Cardiac fibroblast (primary cell): ENCODE data around the gene CTNNA1.
"Not testable (repeated sequence)": the region's sequence is repeated elsewhere in the genome, so short reads cannot be mapped to it uniquely, and the experiment has no call there.

ENCODE experiments used
- DNase-seq, 2 donors: peaks; one replicate each; pipeline versions ENCODE4 v3.0.0 to v3.0.0-alpha.2; 2010; ENCODE audit warnings: low read depth in 2 of 2
- H3K4me3 ChIP-seq, 2 donors: replicated peaks in 1 of 2; 1 replicate in 1 of 2; 2 replicates in 1 of 2; pipeline ENCODE4 v1.5.1; 2011; ENCODE audit warnings: low read depth in 2 of 2, low read length in 2 of 2, mild to moderate bottlenecking in 2 of 2, moderate library complexity in 1 of 2
- TF ChIP-seq, protein P1 (sequence below): IDR thresholded peaks from one replicate; pipeline ENCODE4 v1.5.1; 2011; ENCODE audit warnings: low read depth, mild to moderate bottlenecking, low read length, inconsistent platforms

CTNNA1 gene

DNA sequence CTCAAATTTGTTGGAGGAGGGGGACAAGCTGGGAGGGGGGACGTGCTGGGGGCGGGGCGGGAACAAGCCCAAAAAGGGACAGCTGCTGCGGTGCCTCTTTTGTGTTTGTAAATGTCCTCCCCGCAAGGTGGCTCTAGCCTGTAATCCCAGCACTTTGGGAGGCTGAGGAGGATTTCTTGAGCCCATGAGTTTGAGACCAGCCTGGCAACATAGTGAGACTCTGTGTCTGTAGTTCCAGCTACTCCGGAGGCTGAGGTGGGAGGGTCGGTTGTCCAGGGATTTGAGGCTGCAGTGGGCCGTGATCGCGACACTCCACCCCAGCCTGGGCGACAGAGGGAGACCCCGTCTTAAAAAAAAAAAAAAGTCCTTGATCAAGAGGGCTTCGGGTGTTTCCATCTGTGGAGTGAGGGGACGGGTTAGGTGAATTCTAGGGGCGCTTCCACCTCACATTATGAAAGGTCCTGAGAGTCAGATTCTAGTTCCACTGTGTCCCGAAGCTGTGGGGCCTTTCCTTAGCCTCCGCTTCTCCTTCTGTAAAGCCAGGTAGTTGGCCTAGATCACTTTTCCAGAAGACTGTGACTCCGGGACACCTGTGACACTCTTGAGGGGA, 779 bp upstream of the CTNNA1 start:
- H3K4me3 ChIP-seq = peak overlapping the region; percentile 86 to 90
- TF ChIP-seq, protein P1, sequence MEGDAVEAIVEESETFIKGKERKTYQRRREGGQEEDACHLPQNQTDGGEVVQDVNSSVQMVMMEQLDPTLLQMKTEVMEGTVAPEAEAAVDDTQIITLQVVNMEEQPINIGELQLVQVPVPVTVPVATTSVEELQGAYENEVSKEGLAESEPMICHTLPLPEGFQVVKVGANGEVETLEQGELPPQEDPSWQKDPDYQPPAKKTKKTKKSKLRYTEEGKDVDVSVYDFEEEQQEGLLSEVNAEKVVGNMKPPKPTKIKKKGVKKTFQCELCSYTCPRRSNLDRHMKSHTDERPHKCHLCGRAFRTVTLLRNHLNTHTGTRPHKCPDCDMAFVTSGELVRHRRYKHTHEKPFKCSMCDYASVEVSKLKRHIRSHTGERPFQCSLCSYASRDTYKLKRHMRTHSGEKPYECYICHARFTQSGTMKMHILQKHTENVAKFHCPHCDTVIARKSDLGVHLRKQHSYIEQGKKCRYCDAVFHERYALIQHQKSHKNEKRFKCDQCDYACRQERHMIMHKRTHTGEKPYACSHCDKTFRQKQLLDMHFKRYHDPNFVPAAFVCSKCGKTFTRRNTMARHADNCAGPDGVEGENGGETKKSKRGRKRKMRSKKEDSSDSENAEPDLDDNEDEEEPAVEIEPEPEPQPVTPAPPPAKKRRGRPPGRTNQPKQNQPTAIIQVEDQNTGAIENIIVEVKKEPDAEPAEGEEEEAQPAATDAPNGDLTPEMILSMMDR = no peak
- DNase-seq = peak in 1 of 2 donors; percentile 47

GRCh38 chr5:138753794-138754698, 821 bp downstream of the CTNNA1 start:
- peak; percentile 95 to 96 for DNase-seq
- TF ChIP-seq, protein P1 = no peak
- H3K4me3 ChIP-seq = peak overlapping the region; percentile 86 to 90

GRCh38 chr5:138754699-138755057, 1.5 kb downstream of the CTNNA1 start:
- DNase-seq = peak in 1 of 2 donors; percentile 46
- H3K4me3 ChIP-seq = peak overlapping the region; percentile 86 to 90

DNA sequence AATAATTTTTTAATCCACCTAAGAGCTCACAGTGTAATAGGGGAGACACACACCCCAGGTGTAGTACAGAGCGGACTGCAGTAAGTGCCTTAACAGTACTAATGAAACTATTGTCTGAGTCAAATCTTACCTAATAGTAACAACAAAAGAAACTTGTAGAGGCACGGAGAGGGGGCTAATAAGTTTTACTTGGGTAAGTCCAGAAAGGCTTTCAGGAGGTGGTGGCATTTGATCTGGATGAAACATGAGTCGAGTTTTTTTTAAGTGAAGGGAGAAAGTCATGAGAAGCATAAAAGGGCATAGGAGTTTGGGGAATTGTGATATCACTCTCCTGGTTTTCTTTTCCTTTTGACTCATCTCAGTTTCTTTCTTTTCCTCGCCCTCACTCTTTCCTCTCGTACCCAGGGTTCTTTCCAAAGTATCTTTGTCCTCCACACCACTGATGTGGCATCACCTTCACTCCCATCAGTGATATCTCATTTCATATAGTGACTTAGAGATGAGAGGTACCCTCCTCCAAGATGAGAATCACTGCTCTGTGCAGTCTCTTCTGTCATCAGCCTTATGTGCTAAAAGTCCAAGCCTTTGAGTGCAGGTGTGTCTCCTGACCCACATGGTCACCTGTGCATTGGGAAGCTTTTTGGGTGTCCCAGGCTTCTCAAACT, 2.0 kb downstream of the CTNNA1 start:
- TF ChIP-seq, protein P1 = no peak
- no peak for DNase-seq
- H3K4me3 ChIP-seq = peak overlapping the region in 1 of 2 donors; percentile 86

More at GRCh38 chr5:138754699-138755057, 1.5 kb downstream of the CTNNA1 start:
- TF ChIP-seq, protein P1 = no peak

GRCh38 chr5:138757061-138757776, 4.0 kb downstream of the CTNNA1 start:
- no peak for DNase-seq
- H3K4me3 ChIP-seq = no peak overlapping the region
- TF ChIP-seq, protein P1 = no peak

GRCh38 chr5:138760448-138761110, 7.4 kb downstream of the CTNNA1 start:
- no peak overlapping the region for H3K4me3 ChIP-seq
- TF ChIP-seq, protein P1 = no peak
- DNase-seq = no peak

GRCh38 chr5:138761115-138761514, 7.9 kb downstream of the CTNNA1 start:
- H3K4me3 ChIP-seq = not testable (repeated sequence)
- peak in 1 of 2 donors; percentile 33 for DNase-seq

GRCh38 chr5:138761670-138762069, 8.4 kb downstream of the CTNNA1 start:
- not testable (repeated sequence) for DNase-seq

More at GRCh38 chr5:138761670-138762069, 8.4 kb downstream of the CTNNA1 start:
- H3K4me3 ChIP-seq = not testable (repeated sequence)
